HL-60 (cell line): ENCODE results near the gene GREB1. TPM values are rescaled to one million over a fixed set of nuclear protein-coding genes. Genes with fewer than 3 reads are reported as not detected.

Experiments
- DNase-seq, 2 experiments: peaks; one replicate each; pipeline ENCODE4 v3.0.0-alpha.2; 2010 to 2020; ENCODE audit warnings: low read depth in 1 of 2, low spot score in 1 of 2
- H3K27ac ChIP-seq: fragments of 250-450 bp; sonication (Bioruptor Pico); replicated peaks from 2 replicates; pipeline ENCODE4 v1.5.1; 2020; ENCODE audit warnings: mild to moderate bottlenecking, moderate library complexity
- H3K27me3 ChIP-seq: fragments of 250-450 bp; sonication (Bioruptor Pico); 2 replicates; pipeline ENCODE4 v1.5.1; 2021; ENCODE audit warnings: mild to moderate bottlenecking, moderate library complexity; ENCODE audit not compliant: insufficient read depth, poor library complexity, severe bottlenecking
- H3K4me3 ChIP-seq: replicated peaks from 2 replicates; pipeline ENCODE4 v1.5.1; 2011; ENCODE audit warnings: mild to moderate bottlenecking, control low read depth, low read length; ENCODE audit not compliant: insufficient read depth
- GABPA ChIP-seq: IDR thresholded peaks from 2 replicates; pipeline ENCODE4 v1.6.1; 2012; ENCODE audit warnings: low read depth
- POLR2AphosphoS5 ChIP-seq: IDR thresholded peaks from 2 replicates; pipeline ENCODE4 v1.6.1; 2012; ENCODE audit warnings: low read depth
- SPI1 ChIP-seq: IDR thresholded peaks from 2 replicates; pipeline ENCODE4 v1.6.1; 2012; ENCODE audit warnings: low read depth, mild to moderate bottlenecking, borderline replicate concordance
- microRNA-seq: library from miRNA; unstranded; fragments of <30 nt; microRNA quantifications from one replicate; pipeline ENCODE4, GENCODE V29; 2018
- TF ChIP-seq, protein P1 (sequence below): IDR thresholded peaks from one replicate; pipeline ENCODE4 v1.5.1; 2011; ENCODE audit warnings: low read length, control low read depth, inconsistent platforms; ENCODE audit not compliant: insufficient read depth
- TF ChIP-seq, protein P2 (sequence below): IDR thresholded peaks from 2 replicates; pipeline ENCODE4 v1.6.1; 2012; ENCODE audit warnings: low read depth; ENCODE audit not compliant: insufficient replicate concordance

GREB1 gene

DNA sequence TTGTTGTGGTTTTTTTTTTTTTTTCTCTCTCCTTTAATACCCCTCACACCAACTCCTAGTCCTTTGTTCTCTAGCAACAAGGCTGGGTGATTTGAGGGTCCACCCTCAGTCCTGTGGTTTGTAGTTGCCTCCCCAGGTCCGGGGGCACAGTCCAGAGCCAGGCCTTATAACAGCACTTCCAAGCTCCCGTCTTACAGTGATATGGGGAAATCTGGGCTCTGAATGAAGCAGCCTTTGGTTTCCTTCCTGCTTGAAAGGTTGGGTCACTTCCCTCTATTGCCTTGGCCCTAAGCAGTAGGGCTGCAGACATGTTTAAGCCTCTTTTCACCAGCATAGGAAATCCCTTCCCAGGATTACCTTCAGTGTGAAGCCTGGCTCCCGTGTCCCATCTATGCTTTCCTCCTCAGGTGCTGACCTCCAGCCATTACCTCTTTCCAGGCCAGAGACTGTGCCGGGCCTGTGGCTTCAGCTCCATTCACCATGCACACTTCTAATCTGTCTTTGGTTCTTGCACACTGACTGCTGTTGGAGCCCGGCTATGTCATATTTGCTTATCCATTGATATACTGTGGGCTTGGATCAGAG lies 157.3 kb downstream of the GREB1 start:
- no peak overlapping the region for H3K27ac ChIP-seq
- peak in 1 of 2 experiments; percentile 31 for DNase-seq
- H3K4me3 ChIP-seq, result no peak overlapping the region
- 0 out of 2 replicates have a peak, but pooled peaks have one; percentile 19 for TF ChIP-seq SPI1
- TF ChIP-seq POLR2AphosphoS5, result no peak
- no peak for TF ChIP-seq GABPA
- TF ChIP-seq, protein P1, sequence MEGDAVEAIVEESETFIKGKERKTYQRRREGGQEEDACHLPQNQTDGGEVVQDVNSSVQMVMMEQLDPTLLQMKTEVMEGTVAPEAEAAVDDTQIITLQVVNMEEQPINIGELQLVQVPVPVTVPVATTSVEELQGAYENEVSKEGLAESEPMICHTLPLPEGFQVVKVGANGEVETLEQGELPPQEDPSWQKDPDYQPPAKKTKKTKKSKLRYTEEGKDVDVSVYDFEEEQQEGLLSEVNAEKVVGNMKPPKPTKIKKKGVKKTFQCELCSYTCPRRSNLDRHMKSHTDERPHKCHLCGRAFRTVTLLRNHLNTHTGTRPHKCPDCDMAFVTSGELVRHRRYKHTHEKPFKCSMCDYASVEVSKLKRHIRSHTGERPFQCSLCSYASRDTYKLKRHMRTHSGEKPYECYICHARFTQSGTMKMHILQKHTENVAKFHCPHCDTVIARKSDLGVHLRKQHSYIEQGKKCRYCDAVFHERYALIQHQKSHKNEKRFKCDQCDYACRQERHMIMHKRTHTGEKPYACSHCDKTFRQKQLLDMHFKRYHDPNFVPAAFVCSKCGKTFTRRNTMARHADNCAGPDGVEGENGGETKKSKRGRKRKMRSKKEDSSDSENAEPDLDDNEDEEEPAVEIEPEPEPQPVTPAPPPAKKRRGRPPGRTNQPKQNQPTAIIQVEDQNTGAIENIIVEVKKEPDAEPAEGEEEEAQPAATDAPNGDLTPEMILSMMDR, result no peak
- TF ChIP-seq, protein P2, sequence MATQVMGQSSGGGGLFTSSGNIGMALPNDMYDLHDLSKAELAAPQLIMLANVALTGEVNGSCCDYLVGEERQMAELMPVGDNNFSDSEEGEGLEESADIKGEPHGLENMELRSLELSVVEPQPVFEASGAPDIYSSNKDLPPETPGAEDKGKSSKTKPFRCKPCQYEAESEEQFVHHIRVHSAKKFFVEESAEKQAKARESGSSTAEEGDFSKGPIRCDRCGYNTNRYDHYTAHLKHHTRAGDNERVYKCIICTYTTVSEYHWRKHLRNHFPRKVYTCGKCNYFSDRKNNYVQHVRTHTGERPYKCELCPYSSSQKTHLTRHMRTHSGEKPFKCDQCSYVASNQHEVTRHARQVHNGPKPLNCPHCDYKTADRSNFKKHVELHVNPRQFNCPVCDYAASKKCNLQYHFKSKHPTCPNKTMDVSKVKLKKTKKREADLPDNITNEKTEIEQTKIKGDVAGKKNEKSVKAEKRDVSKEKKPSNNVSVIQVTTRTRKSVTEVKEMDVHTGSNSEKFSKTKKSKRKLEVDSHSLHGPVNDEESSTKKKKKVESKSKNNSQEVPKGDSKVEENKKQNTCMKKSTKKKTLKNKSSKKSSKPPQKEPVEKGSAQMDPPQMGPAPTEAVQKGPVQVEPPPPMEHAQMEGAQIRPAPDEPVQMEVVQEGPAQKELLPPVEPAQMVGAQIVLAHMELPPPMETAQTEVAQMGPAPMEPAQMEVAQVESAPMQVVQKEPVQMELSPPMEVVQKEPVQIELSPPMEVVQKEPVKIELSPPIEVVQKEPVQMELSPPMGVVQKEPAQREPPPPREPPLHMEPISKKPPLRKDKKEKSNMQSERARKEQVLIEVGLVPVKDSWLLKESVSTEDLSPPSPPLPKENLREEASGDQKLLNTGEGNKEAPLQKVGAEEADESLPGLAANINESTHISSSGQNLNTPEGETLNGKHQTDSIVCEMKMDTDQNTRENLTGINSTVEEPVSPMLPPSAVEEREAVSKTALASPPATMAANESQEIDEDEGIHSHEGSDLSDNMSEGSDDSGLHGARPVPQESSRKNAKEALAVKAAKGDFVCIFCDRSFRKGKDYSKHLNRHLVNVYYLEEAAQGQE, result no peak
- no peaks in the 10 kb centered on the region for H3K27me3 ChIP-seq

Small RNA genes within 50 kb of the gene (microRNA-seq; reads per million reads assigned to microRNA genes)
- not detected for gene MIR4429
